Left lung (tissue), 10 donors: ENCODE results near the gene BAIAP2. TPM values are rescaled to one million over a fixed set of nuclear protein-coding genes. Genes with fewer than 3 reads are reported as not detected.

Experiments used
- ATAC-seq: fragments of 200-7000 bp; cut with Tn5 transposase; one replicate; pipeline ENCODE4 v1.9.1; 2020; ENCODE audit warnings: moderate library complexity
- DNase-seq, 4 donors: peaks; one replicate each; pipeline ENCODE4 v3.0.0-alpha.2; 2013 to 2020
- H3K27ac ChIP-seq, 2 donors: fragments of 200-600 bp; sonication (generic) in 1 of 2; one replicate each; pipeline versions ENCODE4 v1.5.0 to v1.8.0; 2020 to 2021
- H3K27me3 ChIP-seq, 2 donors: fragments of 200-600 bp; sonication (generic) in 1 of 2; one replicate each; pipeline versions ENCODE4 v1.5.0 to v1.8.0; 2020 to 2021
- H3K36me3 ChIP-seq, 2 donors: fragments of 200-600 bp; sonication (generic) in 1 of 2; one replicate each; pipeline versions ENCODE4 v1.5.0 to v1.8.0; 2020 to 2021
- H3K4me1 ChIP-seq, 2 donors: fragments of 200-600 bp; one replicate each; pipeline ENCODE4 v1.8.0; 2021
- H3K4me3 ChIP-seq, 2 donors: fragments of 200-600 bp; sonication (generic) in 1 of 2; one replicate each; pipeline versions ENCODE4 v1.5.0 to v1.8.0; 2020 to 2021; ENCODE audit warnings: mild to moderate bottlenecking in 1 of 2
- H3K9me3 ChIP-seq, 2 donors: fragments of 200-600 bp; sonication (generic) in 1 of 2; one replicate each; pipeline versions ENCODE4 v1.5.0 to v1.8.0; 2020 to 2021
- CTCF ChIP-seq, 2 donors: fragments of 200-600 bp; sonication (generic) in 1 of 2; IDR thresholded peaks; one replicate each; pipeline versions ENCODE4 v1.5.0 to v1.8.0; 2021; ENCODE audit warnings: antibody characterized with exemption in 2 of 2
- intact Hi-C, 2 donors: fragments of 100-400 bp; cut with DNase I; formaldehyde crosslinking; loops; one replicate each; pipeline versions ENCODE4 v1.11.2 to v1.14.2; 2022
- polyA plus RNA-seq, 6 donors: library from polyadenylated mRNA; unstranded; fragments of 120-200 nt; gene quantifications; one replicate each; pipeline ENCODE4 v1.2.1, GENCODE V29; 2013; ENCODE audit not compliant: insufficient read length in 6 of 6
- total RNA-seq, 2 donors: library from RNA; stranded (reverse); fragmentation: NEBNext Ultra II Directional; extraction: Animal tissue kit (Norgen Biotek cat#: 25700); gene quantifications; one replicate each; pipeline ENCODE4 v1.2.1, GENCODE V29; 2021
- donor health status: DM: no; HTN: yes; CAD: no.
- donor health status: DM: no; HTN: no; CAD: no.

The BAIAP2 gene
- total and polyA plus RNA-seq, 8 donors = 40.9 to 135 (median 52.6) TPM

DNA sequence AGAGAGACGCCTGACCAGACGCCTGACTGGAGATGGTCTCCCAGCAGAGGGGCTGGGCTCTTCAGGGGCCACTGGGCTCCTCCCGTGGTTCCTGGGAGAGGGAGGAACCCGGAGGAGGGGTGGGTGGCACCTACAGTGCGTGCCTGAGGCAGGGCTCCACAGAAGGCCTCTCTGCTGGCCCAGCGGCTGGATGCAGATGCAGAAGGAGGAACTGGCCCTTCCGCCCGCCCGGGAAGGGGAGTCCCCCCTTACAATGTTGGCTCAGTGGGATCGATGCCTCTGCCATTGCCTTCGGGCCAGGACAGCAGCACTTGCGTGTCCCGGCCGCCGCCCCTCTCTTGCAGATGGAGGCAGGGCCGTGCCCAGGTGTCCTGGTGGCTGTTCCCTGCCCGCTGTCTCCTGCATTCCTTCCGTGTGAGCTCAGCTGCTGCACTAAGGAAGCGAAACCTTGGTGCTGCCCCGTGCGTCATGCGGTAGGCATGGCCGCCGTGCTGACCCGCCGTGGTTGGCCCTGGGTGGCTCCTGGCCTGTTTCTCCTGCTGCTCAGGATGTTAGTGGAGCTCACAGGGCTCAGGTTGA lies 15.1 kb downstream of the BAIAP2 start:
- peak in 2 of 4 donors; percentile 77 to 87 for DNase-seq
- H3K4me3 ChIP-seq = peak overlapping the region in 1 of 2 donors; percentile 11

GRCh38 chr17:81050645-81051625 lies 16.0 kb downstream of the BAIAP2 start:
- H3K36me3 ChIP-seq = no peaks in the 10 kb centered on the region
- DNase-seq (no peak), ATAC-seq (no peak)
- TF ChIP-seq CTCF (IDR thresholded peaks at IDR 0.05) = no peak
- intact Hi-C loops = no loop called here
- peak overlapping the region; percentile 62 to 78 for H3K27ac ChIP-seq
- no peaks in the 10 kb centered on the region for H3K9me3 ChIP-seq
- H3K27me3 ChIP-seq = no peaks in the 10 kb centered on the region
- peaks cover 25 to 72% of the 10 kb centered on the region in 2 donors for H3K4me1 ChIP-seq
- peak overlapping the region in 1 of 2 donors; percentile 11 for H3K4me3 ChIP-seq

More for the DNA sequence above, 15.1 kb downstream of the BAIAP2 start:
- Histone ChIP-seq H3K27me3 (no peaks in the 10 kb centered on the region), H3K9me3 (no peaks in the 10 kb centered on the region), H3K36me3 (no peaks in the 10 kb centered on the region), H3K4me1 (peaks cover 34 to 81% of the 10 kb centered on the region in 2 donors), H3K27ac (peak overlapping the region; percentile 62 to 78)
- peak; percentile 88 for ATAC-seq
- intact Hi-C loops = no loop called here
- no peak for TF ChIP-seq CTCF (IDR thresholded peaks at IDR 0.05)

GRCh38 chr17:81052199-81052997 lies 17.4 kb downstream of the BAIAP2 start:
- no peak overlapping the region for H3K4me3 ChIP-seq
- TF ChIP-seq CTCF (IDR thresholded peaks at IDR 0.05) = no peak
- no peak for ATAC-seq
- H3K4me1 ChIP-seq = peaks cover 32 to 64% of the 10 kb centered on the region in 2 donors
- H3K9me3 ChIP-seq = no peaks in the 10 kb centered on the region
- intact Hi-C loops = no loop called here
- no peaks in the 10 kb centered on the region for H3K27me3 ChIP-seq
- DNase-seq = no peak
- H3K27ac ChIP-seq = peak overlapping the region; percentile 62 to 78
- H3K36me3 ChIP-seq = no peaks in the 10 kb centered on the region

- Histone ChIP-seq H3K4me1 (peaks cover 32 to 60% of the 10 kb centered on the region in 2 donors), H3K27me3 (no peaks in the 10 kb centered on the region), H3K9me3 (no peaks in the 10 kb centered on the region), H3K27ac (peak overlapping the region in 1 of 2 donors; percentile 78), H3K4me3 (no peak overlapping the region), H3K36me3 (peaks cover 0 to 4% of the 10 kb centered on the region in 2 donors)
- no peak for TF ChIP-seq CTCF (IDR thresholded peaks at IDR 0.05)
- intact Hi-C loops = no loop called here
- DNase-seq (no peak), ATAC-seq (no peak)
Observed at GRCh38 chr17:81053041-81053970, 18.4 kb downstream of the BAIAP2 start.
